HG03103 (cell line): ENCODE results near the gene ABR.
A peak's percentile ranks its signal among the peaks of the same experiment; 100 is the strongest.
"Not testable (repeated sequence)": the region's sequence is repeated elsewhere in the genome, so short reads cannot be mapped to it uniquely, and the experiment has no call there.

Experiments used
- ATAC-seq: cut with Tn5 transposase; IDR thresholded peaks from one replicate; pipeline ENCODE4 v1.9.1; 2021; ENCODE audit warnings: low read depth; ENCODE audit not compliant: unreplicated experiment

ABR gene

GRCh38 chr17:1123393-1123831, 56.4 kb downstream of the ABR start:
- ATAC-seq, result no peak

- no peak for ATAC-seq
These were observed 57.0 kb downstream of the ABR start for GRCh38 chr17:1122533-1123392.

- ATAC-seq, result not testable (repeated sequence)
These were observed 58.4 kb downstream of the ABR start for GRCh38 chr17:1121442-1121817.

GRCh38 chr17:1120596-1121441, 59.0 kb downstream of the ABR start:
- ATAC-seq, result no peak

GRCh38 chr17:1119924-1120323, 59.9 kb downstream of the ABR start:
- ATAC-seq, result no peak

GRCh38 chr17:1116602-1117001, 63.2 kb downstream of the ABR start:
- no peak for ATAC-seq

- ATAC-seq, result no peak
These were observed 66.9 kb downstream of the ABR start for GRCh38 chr17:1112875-1113274.

- no peak for ATAC-seq
These were observed 68.0 kb downstream of the ABR start for GRCh38 chr17:1111599-1112443.

GRCh38 chr17:1110862-1111598, 68.8 kb downstream of the ABR start:
- no peak for ATAC-seq

- ATAC-seq, result no peak
These were observed 69.3 kb downstream of the ABR start for GRCh38 chr17:1110541-1110861.

- peak; percentile 30 for ATAC-seq
These were observed 69.9 kb downstream of the ABR start for GRCh38 chr17:1109606-1110540.

- ATAC-seq, result peak; percentile 40
These were observed 70.8 kb downstream of the ABR start for GRCh38 chr17:1108765-1109605.

- ATAC-seq, result no peak
These were observed 71.4 kb downstream of the ABR start for GRCh38 chr17:1108478-1108764.

GRCh38 chr17:1107777-1108477, 71.9 kb downstream of the ABR start:
- ATAC-seq, result no peak

GRCh38 chr17:1107083-1107776, 72.6 kb downstream of the ABR start:
- ATAC-seq, result no peak

- no peak for ATAC-seq
These were observed 75.6 kb downstream of the ABR start for GRCh38 chr17:1104222-1104621.

GRCh38 chr17:1100382-1100781, 79.4 kb downstream of the ABR start:
- no peak for ATAC-seq
